MM.1S (cell line): ENCODE measurements around the gene OAF.

Source experiments
- EZH2 ChIP-seq: fragments of 300-600 bp; sonication (generic); optimal IDR thresholded peaks from 2 replicates; pipeline ENCODE3; 2017; ENCODE audit warnings: low read depth, mild to moderate bottlenecking, antibody characterized with exemption, low read length, mixed read lengths
- EZH2phosphoT487 ChIP-seq: fragments of 300-600 bp; sonication (generic); IDR thresholded peaks from 2 replicates; pipeline ENCODE4 v1.6.1; 2018; ENCODE audit warnings: antibody characterized with exemption, low read length
- TF ChIP-seq, protein P1 (sequence below): fragments of 300-600 bp; sonication (generic); IDR thresholded peaks from 2 replicates; pipeline ENCODE4 v1.5.1; 2016; ENCODE audit warnings: antibody characterized with exemption, low read length, mixed read lengths

DNA sequence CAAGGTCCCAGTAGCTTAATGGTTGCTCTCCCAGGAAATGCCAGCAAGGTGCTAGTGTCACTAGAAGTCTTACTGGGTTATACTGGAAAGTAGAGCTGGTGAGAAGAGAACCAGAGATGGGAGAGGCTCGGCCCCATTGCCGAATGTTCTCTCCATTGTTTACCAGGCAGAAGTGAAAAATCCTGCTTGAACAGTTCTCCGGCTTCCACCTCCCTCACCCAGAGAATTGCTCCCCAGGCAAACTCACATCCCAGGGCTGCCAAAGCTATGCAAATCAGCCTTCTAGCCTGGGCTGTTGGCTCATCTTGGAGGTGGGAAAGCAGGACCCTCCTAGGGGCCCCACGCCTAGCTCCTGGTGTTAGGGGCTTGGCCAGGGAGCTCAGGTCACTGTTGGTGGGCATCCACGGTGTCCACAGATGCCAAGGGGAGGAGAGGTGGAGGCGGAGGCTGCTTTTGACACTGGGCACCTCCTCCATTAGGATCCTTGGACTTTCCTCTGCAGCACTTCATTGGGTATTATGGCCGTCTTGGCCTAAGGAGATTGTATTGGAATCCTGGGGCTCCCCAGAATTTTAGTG is 49.2 kb downstream of the OAF start:
- TF ChIP-seq, protein P1, sequence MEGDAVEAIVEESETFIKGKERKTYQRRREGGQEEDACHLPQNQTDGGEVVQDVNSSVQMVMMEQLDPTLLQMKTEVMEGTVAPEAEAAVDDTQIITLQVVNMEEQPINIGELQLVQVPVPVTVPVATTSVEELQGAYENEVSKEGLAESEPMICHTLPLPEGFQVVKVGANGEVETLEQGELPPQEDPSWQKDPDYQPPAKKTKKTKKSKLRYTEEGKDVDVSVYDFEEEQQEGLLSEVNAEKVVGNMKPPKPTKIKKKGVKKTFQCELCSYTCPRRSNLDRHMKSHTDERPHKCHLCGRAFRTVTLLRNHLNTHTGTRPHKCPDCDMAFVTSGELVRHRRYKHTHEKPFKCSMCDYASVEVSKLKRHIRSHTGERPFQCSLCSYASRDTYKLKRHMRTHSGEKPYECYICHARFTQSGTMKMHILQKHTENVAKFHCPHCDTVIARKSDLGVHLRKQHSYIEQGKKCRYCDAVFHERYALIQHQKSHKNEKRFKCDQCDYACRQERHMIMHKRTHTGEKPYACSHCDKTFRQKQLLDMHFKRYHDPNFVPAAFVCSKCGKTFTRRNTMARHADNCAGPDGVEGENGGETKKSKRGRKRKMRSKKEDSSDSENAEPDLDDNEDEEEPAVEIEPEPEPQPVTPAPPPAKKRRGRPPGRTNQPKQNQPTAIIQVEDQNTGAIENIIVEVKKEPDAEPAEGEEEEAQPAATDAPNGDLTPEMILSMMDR = no peak
- no peak for TF ChIP-seq EZH2phosphoT487
- TF ChIP-seq EZH2 = no peak
